Stimulated activated CD4-positive, alpha-beta T cell treated with anti-CD3 and anti-CD28 coated beads, TNF-alpha, amount 100 ng/mL, for 48 hours (primary cell): ENCODE measurements around the gene CCRL2.
"Not testable (repeated sequence)": the region's sequence is repeated elsewhere in the genome, so short reads cannot be mapped to it uniquely, and the experiment has no call there.

Experiments used
- DNase-seq, 3 donors: peaks; one replicate each; pipeline ENCODE4 v3.0.0-alpha.2; 2020; ENCODE audit warnings: low read depth in 3 of 3

Gene CCRL2

DNA sequence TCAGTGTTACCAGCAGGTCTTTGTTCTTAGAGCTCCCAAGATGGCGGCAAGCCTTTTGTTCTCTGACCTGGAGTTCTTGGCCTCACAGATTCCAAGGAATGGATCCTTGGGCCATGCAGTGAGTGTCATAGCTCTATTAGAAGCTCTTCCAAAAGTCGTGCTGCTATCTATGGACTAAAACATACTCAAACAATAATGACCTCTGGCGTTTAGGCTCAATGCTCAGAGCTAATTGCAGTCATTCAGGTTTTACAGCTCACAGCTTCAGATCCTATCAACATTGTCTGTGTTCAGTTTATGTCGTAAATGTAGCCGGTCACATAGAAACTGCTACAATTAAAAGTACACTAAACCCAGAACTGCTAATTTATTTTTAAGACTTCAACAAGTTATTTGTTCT is 22.2 kb downstream of the CCRL2 start:
- no peak for DNase-seq

DNA sequence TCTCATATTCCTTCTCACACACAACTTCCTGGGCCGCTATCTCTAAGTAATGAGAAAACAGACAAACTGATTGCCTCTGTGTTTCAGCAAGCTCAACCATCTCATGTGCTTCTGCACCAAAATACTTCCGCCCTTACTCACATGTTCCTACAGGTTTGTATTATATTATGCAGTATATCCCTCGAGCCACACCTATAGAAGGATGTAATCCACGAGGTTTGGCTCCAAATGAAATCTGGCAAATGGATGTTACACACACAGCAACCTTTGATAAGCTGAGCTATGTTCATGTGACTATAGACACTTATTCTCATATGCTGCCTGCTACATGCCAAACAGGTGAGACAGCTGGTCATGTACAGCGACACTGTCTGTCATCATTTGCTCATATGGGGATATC is 22.6 kb downstream of the CCRL2 start:
- DNase-seq = no peak

GRCh38 chr3:46430879-46431278 is 23.8 kb downstream of the CCRL2 start:
- not testable (repeated sequence) for DNase-seq

GRCh38 chr3:46431905-46432304 is 24.8 kb downstream of the CCRL2 start:
- DNase-seq = not testable (repeated sequence)

DNA sequence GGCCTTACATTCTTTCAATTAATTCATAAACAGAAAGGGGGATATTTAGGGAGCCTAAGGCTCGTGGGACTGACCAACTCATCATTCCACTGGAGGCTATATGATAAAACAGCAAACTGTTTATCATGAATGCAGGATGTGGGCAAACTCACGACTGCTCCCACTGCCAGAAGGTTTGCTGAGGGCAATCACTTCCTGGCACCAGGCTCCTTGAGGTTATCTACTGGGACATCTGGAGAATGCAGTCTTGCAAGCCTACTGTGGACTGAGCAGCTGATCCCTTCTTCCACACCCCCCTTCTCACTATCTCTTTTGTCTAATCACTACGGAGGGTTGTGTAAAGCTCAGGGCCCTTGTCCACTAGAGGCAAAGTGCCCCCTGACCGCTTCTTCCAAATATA is 26.1 kb downstream of the CCRL2 start:
- DNase-seq = not testable (repeated sequence)

DNA sequence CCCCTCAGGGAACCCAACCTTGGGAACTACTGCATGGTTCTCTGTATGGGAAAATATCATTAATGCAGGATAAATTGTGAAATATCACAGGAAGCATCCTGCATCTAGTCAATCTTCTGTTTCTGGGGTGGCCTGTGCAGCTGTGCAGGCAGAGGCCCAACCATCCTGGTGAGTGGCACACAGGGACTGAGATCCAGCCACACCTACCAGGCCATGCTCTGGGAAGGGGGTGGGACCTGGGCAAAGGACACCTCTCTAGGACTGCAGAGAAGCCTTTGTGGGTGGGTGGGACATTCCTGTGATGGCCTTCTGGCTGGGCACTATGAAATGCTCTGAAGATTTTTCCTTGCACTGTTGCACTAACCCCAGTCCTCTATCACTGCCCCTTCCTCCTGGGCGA is 26.8 kb downstream of the CCRL2 start:
- DNase-seq = no peak

DNA sequence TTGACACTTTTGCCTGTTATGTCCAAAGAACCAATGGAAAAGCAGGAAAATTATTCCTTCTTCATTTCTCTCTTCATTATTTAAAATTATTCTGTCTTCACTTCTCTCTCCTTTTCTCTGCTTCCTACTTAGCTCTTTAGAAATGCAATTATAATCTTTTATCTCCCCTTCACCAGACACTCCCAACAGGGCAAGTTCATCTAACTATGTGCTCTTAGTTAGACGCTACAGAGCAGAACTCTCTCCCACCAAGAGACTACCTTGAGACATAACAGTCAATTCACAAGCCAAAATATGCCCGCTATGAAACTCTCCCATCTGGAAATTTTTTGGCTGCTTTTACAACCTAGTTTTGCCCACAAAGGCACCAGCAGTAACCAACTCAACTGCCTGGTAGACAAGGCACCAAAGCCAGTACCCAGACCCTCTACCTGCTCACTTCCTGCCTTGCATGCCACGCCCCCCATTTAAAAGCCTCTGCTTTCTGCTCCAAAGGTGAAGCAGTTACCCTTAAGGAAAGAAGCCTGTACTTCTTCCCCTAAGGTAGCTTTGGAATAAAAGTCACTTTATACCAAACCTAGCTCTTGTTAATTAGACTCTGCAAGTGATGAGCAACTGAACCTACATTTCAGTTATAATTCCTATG is 28.1 kb downstream of the CCRL2 start:
- DNase-seq = no peak

DNA sequence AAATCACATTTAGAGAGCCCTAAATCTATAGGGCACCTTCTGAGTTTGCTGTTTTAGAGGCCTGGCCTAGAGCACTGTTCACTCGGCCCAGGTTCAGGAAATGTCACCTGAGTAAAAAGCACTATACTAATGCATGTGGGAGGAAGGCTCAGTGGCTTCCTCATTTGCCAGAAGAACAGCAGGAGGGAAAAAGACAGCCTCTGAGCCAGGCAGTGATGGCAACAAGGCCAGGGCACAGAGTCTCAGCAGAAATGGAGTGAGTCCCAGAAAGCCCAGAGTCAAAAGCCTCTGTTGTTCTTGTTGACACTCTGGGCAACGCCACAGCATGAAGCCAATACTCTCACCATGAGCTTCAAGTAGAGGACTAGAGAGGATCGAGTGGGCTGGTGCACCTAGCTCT is 31.8 kb downstream of the CCRL2 start:
- DNase-seq = no peak

DNA sequence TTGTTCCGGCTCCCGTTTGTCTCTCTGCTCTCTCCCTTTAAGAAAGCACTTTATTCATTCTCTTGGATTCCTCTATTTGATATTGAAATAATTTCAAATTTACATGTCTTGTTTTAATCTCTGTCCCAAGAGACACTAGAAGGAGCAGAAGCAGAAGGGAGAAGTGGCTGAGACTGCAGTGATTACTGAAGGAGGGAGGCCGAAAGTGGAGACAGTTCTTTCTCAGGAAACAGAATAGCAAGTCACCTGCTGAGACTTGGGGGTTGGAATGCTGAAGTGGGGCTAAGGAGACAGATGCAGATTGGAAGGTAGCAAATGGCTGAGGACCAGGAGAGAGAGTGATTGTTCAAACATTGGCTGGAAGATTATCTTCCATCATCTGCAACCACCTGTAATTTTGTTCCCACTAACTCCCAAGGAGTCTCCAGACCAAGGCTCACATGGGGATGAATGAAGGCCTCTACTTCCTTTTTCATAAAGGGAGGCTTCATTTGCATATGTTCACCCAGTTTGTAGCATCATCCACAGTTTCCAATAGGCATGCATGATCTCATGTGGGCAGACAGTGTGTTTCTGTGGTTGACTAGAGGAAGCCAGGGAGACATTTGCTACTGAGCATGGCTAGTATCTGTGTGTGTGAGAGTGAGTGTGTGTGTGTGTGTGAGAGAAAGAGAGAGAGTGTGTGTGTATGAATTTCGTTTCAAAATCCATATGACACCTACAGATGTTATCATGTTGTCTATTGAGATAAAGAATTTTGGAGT is 33.7 kb downstream of the CCRL2 start:
- DNase-seq = peak in 1 of 3 donors; percentile 3

- peak in 1 of 3 donors; percentile 51 for DNase-seq
Measured at GRCh38 chr3:46442576-46443530, 35.8 kb downstream of the CCRL2 start.

- DNase-seq = no peak
Measured at GRCh38 chr3:46447228-46447985, 40.3 kb downstream of the CCRL2 start.

DNA sequence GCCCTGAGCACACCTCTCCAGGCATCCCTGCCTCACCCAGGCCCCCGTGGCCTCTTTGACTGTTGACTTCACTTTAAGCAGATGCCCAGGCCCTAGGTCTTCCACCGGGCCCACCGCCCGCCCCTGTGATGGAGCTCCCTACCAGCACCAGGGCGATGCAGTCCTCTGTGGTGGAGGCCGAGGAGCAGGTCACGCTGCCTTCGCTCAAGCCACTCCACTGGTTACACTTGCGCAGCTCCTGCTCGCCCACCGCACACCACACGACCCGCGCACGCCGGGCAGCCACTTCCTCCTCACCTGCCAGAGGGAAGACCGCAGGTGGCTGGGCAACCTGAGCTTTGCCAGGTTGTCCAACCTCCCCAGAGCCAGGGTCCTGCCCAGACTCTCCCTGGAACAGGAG is 41.7 kb downstream of the CCRL2 start:
- no peak for DNase-seq

GRCh38 chr3:46449755-46450552 is 42.9 kb downstream of the CCRL2 start:
- DNase-seq = no peak

- DNase-seq = no peak
Measured at GRCh38 chr3:46453526-46454208, 46.6 kb downstream of the CCRL2 start.

- no peak for DNase-seq
Measured at GRCh38 chr3:46454209-46454595, 47.1 kb downstream of the CCRL2 start.

- DNase-seq = no peak
Measured at GRCh38 chr3:46454606-46455005, 47.5 kb downstream of the CCRL2 start.

DNA sequence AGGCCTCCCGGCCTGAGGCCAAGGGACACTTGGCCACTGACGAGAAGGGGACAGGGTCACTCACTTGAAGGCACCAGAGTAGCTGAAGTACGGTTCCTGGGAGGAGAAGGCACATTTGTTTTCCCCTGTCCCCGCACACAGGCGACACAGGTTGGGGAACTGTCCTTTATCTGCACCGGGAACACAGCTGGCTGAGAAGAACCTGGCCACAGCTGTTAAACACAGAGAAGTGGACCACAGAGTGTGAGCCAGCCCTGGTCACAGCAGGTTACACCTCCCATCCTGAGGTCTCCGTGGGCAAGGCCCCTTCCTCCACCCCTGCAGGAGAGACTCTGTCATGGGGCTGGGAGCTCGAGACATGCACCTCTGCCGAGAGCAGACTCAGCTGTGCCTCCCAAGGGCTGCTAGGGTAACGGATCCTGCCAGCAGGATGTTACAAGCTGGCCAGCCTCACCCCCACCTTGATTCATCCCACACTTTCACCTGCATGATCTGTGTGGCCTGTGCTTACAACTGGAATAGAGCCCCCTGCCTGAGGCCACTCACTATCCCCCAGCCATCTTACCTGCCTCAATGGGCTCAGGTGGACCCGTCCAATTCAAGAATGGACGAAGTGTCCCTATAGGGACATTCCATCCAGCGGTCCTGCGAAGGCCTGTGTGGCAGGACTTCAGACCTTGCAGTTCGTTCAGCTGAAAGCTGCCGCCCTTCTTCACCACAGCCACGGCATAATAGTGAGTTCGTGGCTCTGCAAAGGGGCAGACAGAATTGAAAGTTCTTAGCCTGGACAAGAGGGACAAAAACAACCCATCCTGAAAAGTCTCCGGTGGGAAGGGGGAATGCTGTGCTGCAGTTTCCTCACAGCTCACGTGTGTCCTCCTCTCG is 48.4 kb downstream of the CCRL2 start:
- DNase-seq = no peak

- DNase-seq = no peak
Measured at GRCh38 chr3:46456118-46456517, 49.1 kb downstream of the CCRL2 start.
